Measurements from ENCODE around the gene STBD1.

Gene STBD1

GRCh38 chr4:76292730-76293129 lies 13.8 kb upstream of the STBD1 start:
- no peak for TF ChIP-seq CTCF (IDR thresholded peaks at IDR 0.05; ENCODE audit: extremely low read depth, missing control alignments)
- DNase-seq (ENCODE audit: low spot score), result no peak

- no peak for DNase-seq (ENCODE audit: low spot score)
- no peak for TF ChIP-seq CTCF (IDR thresholded peaks at IDR 0.05; ENCODE audit: extremely low read depth, missing control alignments)
Observed at GRCh38 chr4:76293772-76294171, 12.8 kb upstream of the STBD1 start.

- TF ChIP-seq CTCF (IDR thresholded peaks at IDR 0.05; ENCODE audit: extremely low read depth, missing control alignments), result no peak
- DNase-seq (ENCODE audit: low spot score), result no peak
Observed at GRCh38 chr4:76296286-76296820, 10.2 kb upstream of the STBD1 start.

GRCh38 chr4:76298227-76298626 lies 8.3 kb upstream of the STBD1 start:
- DNase-seq (ENCODE audit: low spot score), result no peak
- no peak for TF ChIP-seq CTCF (IDR thresholded peaks at IDR 0.05; ENCODE audit: extremely low read depth, missing control alignments)

- DNase-seq (ENCODE audit: low spot score), result no peak
- no peak for TF ChIP-seq CTCF (IDR thresholded peaks at IDR 0.05; ENCODE audit: extremely low read depth, missing control alignments)
Observed at GRCh38 chr4:76300012-76300411, 6.5 kb upstream of the STBD1 start.

- DNase-seq (ENCODE audit: low spot score), result peak; percentile 87
- no peak for TF ChIP-seq CTCF (IDR thresholded peaks at IDR 0.05; ENCODE audit: extremely low read depth, missing control alignments)
Observed at GRCh38 chr4:76301068-76301774, 5.3 kb upstream of the STBD1 start.

GRCh38 chr4:76301775-76302162 lies 4.8 kb upstream of the STBD1 start:
- no peak for TF ChIP-seq CTCF (IDR thresholded peaks at IDR 0.05; ENCODE audit: extremely low read depth, missing control alignments)
- DNase-seq (ENCODE audit: low spot score), result no peak
